DND-41 (cell line): ENCODE data around the gene DIDO1.
A peak's percentile ranks its signal among the peaks of the same experiment; 100 is the strongest.

Experiments used
- ATAC-seq: fragments of 200-7000 bp; cut with Tn5 transposase; 3 replicates; pipeline ENCODE4 v1.9.1; 2021; ENCODE audit warnings: low read depth; ENCODE audit not compliant: insufficient read depth
- DNase-seq: peaks from one replicate; pipeline ENCODE4 v3.0.0-alpha.2; 2020
- H2AFZ ChIP-seq: 2 replicates; pipeline ENCODE4 v1.6.0; 2012; ENCODE audit warnings: low read depth, low read length
- H3K27ac ChIP-seq: 2 replicates; pipeline ENCODE4 v1.5.1; 2012; ENCODE audit warnings: low read length, inconsistent platforms
- H3K27me3 ChIP-seq: fragments of 200-600 bp; sonication (generic); 2 replicates; pipeline ENCODE4 v1.6.0; 2012; ENCODE audit warnings: low read length, mild to moderate bottlenecking, inconsistent platforms; ENCODE audit not compliant: insufficient read depth, poor library complexity
- H3K36me3 ChIP-seq: 2 replicates; pipeline ENCODE4 v1.5.1; 2012; ENCODE audit warnings: low read length, inconsistent platforms; ENCODE audit not compliant: insufficient read depth
- H3K4me1 ChIP-seq: 2 replicates; pipeline ENCODE4 v1.5.1; 2012; ENCODE audit warnings: mild to moderate bottlenecking, low read length; ENCODE audit not compliant: insufficient read depth
- H3K4me2 ChIP-seq: 2 replicates; pipeline ENCODE4 v1.6.0; 2012; ENCODE audit warnings: mild to moderate bottlenecking, moderate library complexity, low read length, inconsistent platforms; ENCODE audit not compliant: insufficient read depth
- H3K4me3 ChIP-seq, 2 experiments: fragments of 200-600 bp in 1 of 2; shearing (Covaris generic) in 1 of 2; 2 replicates each; pipeline ENCODE4 v1.5.1; 2012 to 2016; ENCODE audit warnings: inconsistent platforms in 2 of 2, low read length in 2 of 2, mild to moderate bottlenecking in 2 of 2, low read depth in 1 of 2, moderate library complexity in 1 of 2
- H3K79me2 ChIP-seq: 2 replicates; pipeline ENCODE4 v1.6.0; 2012; ENCODE audit warnings: low read length, inconsistent platforms; ENCODE audit not compliant: insufficient read depth
- H3K9ac ChIP-seq: 2 replicates; pipeline ENCODE4 v1.6.0; 2012; ENCODE audit warnings: low read depth, mild to moderate bottlenecking, inconsistent platforms, low read length, moderate library complexity
- H3K9me3 ChIP-seq: 2 replicates; pipeline ENCODE4 v1.5.1; 2012; ENCODE audit warnings: low read length, moderate library complexity, mild to moderate bottlenecking, inconsistent platforms; ENCODE audit not compliant: insufficient read depth, severe bottlenecking
- H4K20me1 ChIP-seq: 2 replicates; pipeline ENCODE4 v1.6.0; 2012; ENCODE audit warnings: low read length; ENCODE audit not compliant: insufficient read depth
- CTCF ChIP-seq: IDR thresholded peaks from 2 replicates; pipeline ENCODE4 v1.5.1; 2012; ENCODE audit warnings: borderline replicate concordance, low read length, moderate library complexity, mild to moderate bottlenecking; ENCODE audit not compliant: poor library complexity, severe bottlenecking; ENCODE audit errors: extremely low read depth
- EZH2 ChIP-seq: IDR thresholded peaks from 3 replicates; pipeline ENCODE4 v1.6.1; 2012; ENCODE audit warnings: borderline replicate concordance, low read depth, mild to moderate bottlenecking, moderate library complexity, low read length, inconsistent platforms; ENCODE audit not compliant: severe bottlenecking

Gene DIDO1

GRCh38 chr20:62860924-62861691 is 65.2 kb downstream of the DIDO1 start:
- peaks cover 36% of the 10 kb centered on the region for H3K79me2 ChIP-seq
- H3K4me1 ChIP-seq, result peaks cover 29% of the 10 kb centered on the region
- H3K4me2 ChIP-seq, result peak overlapping the region; percentile 78
- H3K4me3 ChIP-seq, result peak overlapping the region; percentile 59 to 73; a peak in 3 of 4 replicates
- H3K27ac ChIP-seq, result peak overlapping the region; percentile 65
- H3K27me3 ChIP-seq, result no peaks in the 10 kb centered on the region
- H2AFZ ChIP-seq, result peak overlapping the region; percentile 87
- peaks cover 18% of the 10 kb centered on the region for H3K36me3 ChIP-seq
- peak; percentile 61 for DNase-seq
- no peaks in the 10 kb centered on the region for H3K9me3 ChIP-seq
- no peak for TF ChIP-seq EZH2
- TF ChIP-seq CTCF, result no peak
- peaks cover 29% of the 10 kb centered on the region for H4K20me1 ChIP-seq
- peak overlapping the region; percentile 74 for H3K9ac ChIP-seq
- ATAC-seq, result peak; percentile 51

- peak overlapping the region; percentile 74 for H3K9ac ChIP-seq
- TF ChIP-seq CTCF, result peak; percentile 40
- no peak for TF ChIP-seq EZH2
- peak; percentile 24; the same call in 2 of the 3 replicates for ATAC-seq
These were observed 65.8 kb downstream of the DIDO1 start for GRCh38 chr20:62860391-62860923.

GRCh38 chr20:62859721-62860120 is 66.6 kb downstream of the DIDO1 start:
- H3K79me2 ChIP-seq, result peaks cover 40% of the 10 kb centered on the region
- peak overlapping the region; percentile 43 for H3K27ac ChIP-seq
- H3K9ac ChIP-seq, result peak overlapping the region; percentile 74
- no peak for TF ChIP-seq CTCF
- TF ChIP-seq EZH2, result no peak
- H3K4me3 ChIP-seq, result peak overlapping the region; percentile 59 to 73; a peak in 3 of 4 replicates
- DNase-seq, result no peak
- H4K20me1 ChIP-seq, result peaks cover 30% of the 10 kb centered on the region
- H3K4me1 ChIP-seq, result peaks cover 29% of the 10 kb centered on the region
- no peak for ATAC-seq
- H3K27me3 ChIP-seq, result no peaks in the 10 kb centered on the region
- no peaks in the 10 kb centered on the region for H3K9me3 ChIP-seq
- peak overlapping the region; percentile 78 for H3K4me2 ChIP-seq
- H2AFZ ChIP-seq, result no peak overlapping the region
- peaks cover 31% of the 10 kb centered on the region for H3K36me3 ChIP-seq

More at GRCh38 chr20:62860391-62860923, 65.8 kb downstream of the DIDO1 start:
- peak overlapping the region; percentile 59 to 73; a peak in 3 of 4 replicates for H3K4me3 ChIP-seq
- H2AFZ ChIP-seq, result 0 out of 2 replicates have a peak overlapping the region, but pooled peaks have one; percentile 37
- peaks cover 24% of the 10 kb centered on the region for H3K36me3 ChIP-seq
- peak overlapping the region; percentile 78 for H3K4me2 ChIP-seq
- DNase-seq, result no peak
- H3K27ac ChIP-seq, result peak overlapping the region; percentile 43
- H3K27me3 ChIP-seq, result no peaks in the 10 kb centered on the region
- no peaks in the 10 kb centered on the region for H3K9me3 ChIP-seq
- H3K79me2 ChIP-seq, result peaks cover 36% of the 10 kb centered on the region
- H3K4me1 ChIP-seq, result peaks cover 29% of the 10 kb centered on the region
- H4K20me1 ChIP-seq, result peaks cover 29% of the 10 kb centered on the region
